GM18519 (cell line): ENCODE results near the gene MAP4K5.

Source experiments
- ATAC-seq: cut with Tn5 transposase; IDR thresholded peaks from one replicate; pipeline ENCODE4 v1.9.1; 2021; ENCODE audit warnings: mild to moderate bottlenecking, moderate library complexity; ENCODE audit not compliant: unreplicated experiment, low FRiP score

Gene MAP4K5

DNA sequence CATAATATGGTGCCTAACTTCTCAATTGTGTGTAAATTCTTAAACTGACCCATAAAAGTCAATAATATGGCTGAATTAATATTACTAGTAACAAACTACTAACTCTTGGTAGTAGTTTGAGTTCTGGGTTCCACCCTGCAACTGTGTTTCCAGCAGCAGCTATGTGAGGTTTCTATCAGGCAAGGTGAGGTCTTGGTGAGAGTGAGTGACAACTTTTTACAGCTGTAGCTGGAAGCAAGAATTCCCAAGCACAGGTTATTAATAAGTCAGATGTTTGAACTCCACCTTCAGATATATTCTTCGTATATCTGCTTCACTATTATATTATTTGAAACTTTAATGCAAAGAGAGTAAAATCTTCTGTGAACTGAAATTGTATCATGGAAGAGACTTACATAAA is 43.8 kb downstream of the MAP4K5 start:
- ATAC-seq = no peak

DNA sequence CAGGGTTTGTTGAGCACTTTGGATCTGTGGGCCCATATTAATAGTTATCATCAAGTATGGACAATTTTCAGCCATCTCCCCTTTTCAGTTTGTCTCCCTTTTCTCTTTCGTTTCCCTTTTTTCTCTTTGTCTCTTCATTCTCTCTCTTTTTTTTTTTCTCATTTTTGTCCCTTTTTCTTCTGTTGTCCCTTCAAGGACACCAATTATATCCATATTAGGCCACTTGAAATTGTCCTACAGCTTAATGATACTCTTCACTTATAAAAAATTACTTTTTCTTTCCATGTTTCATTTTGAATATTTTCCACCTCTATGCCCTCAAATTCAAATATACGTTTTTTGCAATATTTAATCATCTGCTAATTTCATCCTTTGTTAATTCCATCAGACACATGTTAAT is 53.3 kb downstream of the MAP4K5 start:
- no peak for ATAC-seq

DNA sequence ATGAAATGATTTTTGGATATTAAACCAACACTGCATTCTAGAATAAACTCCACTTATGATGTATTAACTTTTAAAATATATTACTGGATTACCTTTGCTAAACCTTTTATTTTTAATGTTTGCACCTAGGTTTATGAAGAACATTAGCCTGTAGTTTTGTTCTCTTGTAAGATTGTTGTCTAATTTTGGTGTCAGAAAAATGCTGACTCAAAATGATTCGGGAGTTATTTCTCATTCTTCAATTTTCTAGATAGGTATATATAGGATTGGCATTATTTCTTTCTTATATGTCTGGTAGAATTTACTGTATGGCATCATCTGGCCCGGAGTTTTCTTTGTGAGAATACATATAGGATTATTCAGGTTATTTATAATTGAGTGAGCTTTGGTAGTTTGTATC is 54.6 kb downstream of the MAP4K5 start:
- no peak for ATAC-seq

- ATAC-seq = no peak
Observed at GRCh38 chr14:50476134-50476533, 56.2 kb downstream of the MAP4K5 start.

GRCh38 chr14:50475460-50475859 is 56.9 kb downstream of the MAP4K5 start:
- no peak for ATAC-seq

GRCh38 chr14:50471838-50472465 is 60.4 kb downstream of the MAP4K5 start:
- no peak for ATAC-seq

DNA sequence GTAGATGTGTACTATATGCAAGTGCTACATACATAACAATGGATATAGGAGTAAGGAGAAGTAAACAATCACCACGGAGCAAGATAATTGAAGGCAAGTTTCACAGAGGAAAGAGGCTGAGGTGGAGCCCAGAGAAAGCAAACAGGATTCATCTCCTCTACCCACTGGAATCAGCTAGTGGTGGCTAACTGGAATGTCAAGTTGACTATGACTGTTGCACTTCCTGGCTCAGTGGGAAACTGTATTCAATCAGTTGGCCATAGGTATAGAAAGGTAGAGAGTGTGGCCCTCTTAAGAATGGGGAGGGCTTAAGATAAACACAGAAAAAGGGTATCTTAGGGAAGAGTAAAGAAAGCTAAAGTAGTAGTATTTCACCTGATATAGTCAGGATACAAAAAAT is 62.4 kb downstream of the MAP4K5 start:
- no peak for ATAC-seq

DNA sequence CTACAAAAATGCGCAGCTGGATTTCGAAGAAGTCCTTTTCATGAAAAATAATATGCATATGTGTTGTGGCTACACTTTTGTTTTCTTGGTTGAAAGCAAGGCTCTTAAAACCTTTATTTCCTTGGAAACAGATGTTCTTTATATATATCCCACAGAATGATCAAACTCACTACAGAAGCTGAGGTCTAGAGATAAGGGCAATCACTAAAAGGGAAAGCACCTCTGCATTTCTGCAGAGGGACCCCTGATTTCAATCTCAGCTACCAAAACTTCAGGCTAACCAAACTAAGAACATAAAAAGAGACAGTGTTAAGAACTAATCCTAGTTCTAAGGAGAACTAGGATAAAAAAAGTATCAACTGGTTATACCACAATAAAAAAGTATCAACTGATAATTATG is 70.3 kb downstream of the MAP4K5 start:
- ATAC-seq = no peak

DNA sequence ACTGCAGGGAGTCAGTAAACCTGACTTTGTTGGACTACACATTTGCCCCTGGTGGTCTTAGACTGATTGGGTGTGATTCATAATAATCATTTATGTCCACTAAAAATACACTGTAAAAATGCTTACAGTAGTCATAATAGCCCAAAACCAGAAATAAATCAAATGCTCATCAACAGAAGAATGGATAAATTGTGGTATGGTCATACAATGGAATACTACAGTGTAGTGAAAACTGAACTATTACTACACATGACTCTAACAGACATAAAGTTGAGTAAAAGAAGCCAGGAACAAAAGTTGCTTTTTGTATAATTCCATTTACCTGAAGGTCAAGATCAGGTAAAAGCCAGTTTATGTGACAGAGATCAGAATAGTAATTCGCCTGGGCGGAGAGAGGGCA is 78.5 kb downstream of the MAP4K5 start:
- no peak for ATAC-seq

DNA sequence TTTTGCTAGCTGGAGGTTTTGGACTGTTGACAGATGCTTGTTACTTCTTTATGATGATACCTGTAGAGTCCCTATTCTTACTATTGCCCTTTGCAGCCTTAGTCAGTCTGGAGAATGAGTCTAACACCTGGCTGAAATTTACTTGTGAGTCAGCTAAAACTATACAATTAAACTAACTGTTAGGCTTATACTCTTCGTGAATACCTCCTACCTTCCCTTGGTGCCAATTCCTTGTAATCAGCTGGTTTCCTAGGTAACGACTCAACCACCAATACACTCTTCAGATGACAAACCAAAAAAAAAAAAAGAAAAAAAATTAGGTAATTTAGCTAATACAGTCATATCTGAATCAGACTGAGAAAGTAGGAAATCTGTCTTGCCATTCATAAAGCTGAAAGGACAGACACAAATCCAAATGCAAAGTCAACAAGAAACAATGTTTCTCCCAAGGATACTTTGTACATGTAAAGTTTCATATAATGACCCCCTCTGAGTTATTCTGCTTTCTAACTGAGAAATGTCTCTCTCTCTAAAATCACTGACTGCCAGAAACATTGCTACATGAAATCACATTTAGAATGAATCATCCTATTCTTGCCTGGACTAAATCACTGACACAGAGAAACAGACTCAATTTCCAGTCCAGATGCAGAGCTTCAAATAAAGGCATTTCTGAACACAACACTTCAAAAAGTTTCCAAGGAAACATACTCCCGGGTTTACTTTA is 79.2 kb downstream of the MAP4K5 start:
- no peak for ATAC-seq

GRCh38 chr14:50452296-50452695 is 80.1 kb downstream of the MAP4K5 start:
- ATAC-seq = no peak

DNA sequence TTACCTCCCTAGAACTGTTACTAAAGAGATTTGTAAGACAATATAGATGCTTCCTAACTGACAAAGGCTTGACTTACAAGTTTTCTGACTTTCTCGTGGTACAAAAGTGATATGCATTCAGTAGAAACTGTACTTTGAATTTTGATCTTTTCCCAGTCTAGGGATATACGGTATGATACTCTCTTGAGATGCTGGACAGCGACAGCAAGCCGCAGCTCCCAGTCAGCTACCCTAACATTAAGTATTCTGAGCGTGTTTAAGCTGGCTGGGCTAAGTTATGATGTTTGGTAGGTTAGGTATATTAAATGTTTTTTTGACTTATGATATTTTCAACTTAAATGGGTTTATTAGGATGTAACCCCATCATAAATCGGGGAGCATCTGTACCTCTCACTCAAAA is 80.5 kb downstream of the MAP4K5 start:
- ATAC-seq = no peak

GRCh38 chr14:50447461-50447860 is 84.9 kb downstream of the MAP4K5 start:
- no peak for ATAC-seq

DNA sequence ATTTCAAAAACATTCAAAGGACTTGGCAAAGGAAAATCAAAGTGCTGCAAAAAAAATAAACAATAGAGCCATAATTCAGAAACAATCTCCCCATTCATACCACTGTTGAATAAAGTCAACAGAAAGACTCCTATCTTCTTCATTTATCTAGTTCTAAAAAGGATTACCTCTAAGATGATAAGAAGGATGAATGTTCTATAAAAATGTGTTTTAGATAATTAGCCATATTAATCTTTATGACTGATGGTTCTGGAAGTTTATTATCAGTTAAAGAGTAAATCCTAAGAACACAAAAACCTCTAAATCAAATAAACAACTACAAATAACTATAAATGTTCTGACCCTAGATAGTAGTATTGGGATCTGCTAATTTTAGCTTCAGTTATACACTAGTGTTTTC is 97.8 kb downstream of the MAP4K5 start:
- no peak for ATAC-seq

GRCh38 chr14:50432131-50432530 is 100.2 kb downstream of the MAP4K5 start:
- no peak for ATAC-seq

DNA sequence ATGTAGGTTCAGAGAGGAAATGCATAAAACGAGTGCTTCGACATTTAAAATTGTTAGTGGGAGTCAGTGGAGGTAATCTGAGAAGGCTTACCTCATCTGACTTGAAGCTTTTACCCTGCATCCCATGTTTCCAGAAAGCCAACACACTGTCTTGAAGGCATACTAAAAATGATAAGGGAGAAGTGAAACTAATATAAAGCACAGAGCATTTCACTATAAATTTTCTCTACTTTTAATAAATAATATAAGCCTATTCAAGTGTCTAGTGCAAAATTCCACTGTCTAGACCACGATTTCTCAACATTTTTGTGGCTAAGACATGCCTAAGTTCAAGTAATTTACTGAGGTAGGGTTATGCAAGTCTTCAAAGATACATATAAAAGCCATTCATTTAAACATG is 106.6 kb downstream of the MAP4K5 start:
- no peak for ATAC-seq

GRCh38 chr14:50425105-50425504 is 107.3 kb downstream of the MAP4K5 start:
- ATAC-seq = no peak

DNA sequence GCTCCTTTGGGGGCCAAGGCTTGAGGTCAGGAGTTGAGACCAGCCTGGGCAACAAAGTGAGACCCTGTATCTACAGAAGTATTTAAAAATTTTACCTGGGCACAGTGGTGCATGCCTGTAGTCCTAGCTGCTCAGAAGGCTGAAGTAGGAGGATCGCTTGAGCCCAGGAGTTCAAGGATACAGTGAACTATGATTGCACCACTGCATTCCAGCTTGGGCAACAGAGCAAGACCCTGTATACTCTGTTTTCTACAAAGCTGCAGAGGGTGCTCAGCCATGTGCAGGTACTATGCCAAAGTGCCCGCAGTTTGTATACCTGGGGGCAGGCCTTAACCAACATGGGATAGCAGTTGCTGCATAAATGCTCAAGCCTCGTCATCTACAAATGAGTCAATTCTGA is 108.8 kb downstream of the MAP4K5 start:
- ATAC-seq = no peak

DNA sequence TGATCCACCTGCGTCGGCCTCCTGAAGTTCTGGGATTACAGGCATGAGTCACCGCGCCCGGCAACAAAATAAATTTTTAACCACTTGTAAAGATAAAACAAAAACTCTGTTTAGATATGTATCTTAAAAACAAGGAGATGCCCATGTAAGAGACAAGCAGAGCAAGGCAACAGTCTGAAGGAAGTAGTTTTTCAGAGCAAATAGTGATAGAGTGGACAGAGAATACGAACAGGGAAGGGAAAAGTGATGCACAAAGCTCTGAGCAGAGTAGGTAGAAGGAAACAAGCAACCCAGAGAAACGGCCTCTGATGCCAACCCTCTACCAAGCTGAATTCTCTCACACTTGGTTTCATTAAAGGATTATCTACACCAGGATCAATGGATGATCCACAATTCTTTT is 110.9 kb downstream of the MAP4K5 start:
- no peak for ATAC-seq

GRCh38 chr14:50417853-50418252 is 114.5 kb downstream of the MAP4K5 start:
- no peak for ATAC-seq

- ATAC-seq = no peak
Observed at GRCh38 chr14:50410921-50411320, 121.4 kb downstream of the MAP4K5 start.

DNA sequence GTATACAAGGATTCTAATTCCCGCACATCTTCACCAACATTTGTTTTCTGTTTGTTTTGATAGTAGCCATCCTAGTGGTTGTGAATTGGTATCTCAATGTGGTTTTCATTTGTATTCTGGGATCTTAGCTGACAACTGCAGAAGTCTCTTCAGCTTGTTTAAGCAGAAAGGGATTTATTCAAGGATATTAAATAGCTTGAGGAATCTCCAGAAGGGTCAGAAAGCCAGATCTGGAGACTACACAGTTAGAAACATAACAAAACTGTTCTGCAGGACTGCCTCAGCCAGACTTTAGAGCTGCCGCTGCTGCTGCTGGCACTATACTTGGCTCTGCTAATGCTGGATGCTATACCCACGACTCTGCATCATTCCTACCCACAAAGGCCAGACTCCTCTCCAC is 122.3 kb downstream of the MAP4K5 start:
- no peak for ATAC-seq
